ENCODE measurements around the gene TRABD2B.

TRABD2B gene

DNA sequence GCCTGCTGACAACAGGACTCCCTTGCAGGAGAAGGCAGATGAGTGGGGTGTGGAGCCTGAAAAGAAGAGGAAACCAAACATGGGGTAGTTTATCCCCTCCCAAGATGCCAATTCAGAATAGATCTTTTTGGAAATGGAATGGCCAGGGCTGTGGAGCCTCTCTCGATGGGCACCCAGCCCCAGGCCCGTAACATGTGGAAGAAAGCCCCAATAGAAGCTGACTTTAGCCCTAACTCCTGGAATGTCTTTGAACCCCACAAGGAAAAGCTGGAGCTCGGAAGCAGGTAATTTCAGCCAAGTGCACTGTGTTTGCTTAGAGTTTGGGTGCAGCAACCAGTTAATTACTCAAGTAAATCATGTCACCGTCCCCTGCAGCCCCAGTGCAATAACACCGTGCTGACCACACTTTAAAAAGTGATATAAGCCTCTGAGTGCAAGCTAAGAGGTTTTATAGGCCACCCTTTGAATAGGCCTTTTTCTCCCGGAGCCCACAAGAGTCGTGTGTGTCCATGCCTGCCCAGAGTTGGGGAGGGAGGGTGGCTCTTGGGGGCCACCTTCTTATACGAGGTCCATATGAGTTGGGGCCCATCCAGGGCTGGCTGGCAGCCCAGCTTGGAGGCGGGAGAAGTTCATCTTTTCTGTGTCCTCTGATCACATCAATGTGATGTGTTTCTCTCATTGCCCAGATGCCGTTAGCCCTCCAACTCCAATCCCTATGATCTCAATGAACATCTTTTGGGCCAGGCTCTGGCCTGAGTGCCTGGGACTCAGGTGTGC lies 153.2 kb downstream of the TRABD2B start:
- H3K36me3 Mint-ChIP-seq: no peaks in the 10 kb centered on the region
- no peak overlapping the region for H3K4me3 Mint-ChIP-seq
- no peaks in the 10 kb centered on the region for H3K9me3 Mint-ChIP-seq
- H3K4me1 Mint-ChIP-seq: no peaks in the 10 kb centered on the region
- H3K27ac Mint-ChIP-seq: no peak overlapping the region
- H3K27me3 Mint-ChIP-seq: peaks cover 2% of the 10 kb centered on the region

DNA sequence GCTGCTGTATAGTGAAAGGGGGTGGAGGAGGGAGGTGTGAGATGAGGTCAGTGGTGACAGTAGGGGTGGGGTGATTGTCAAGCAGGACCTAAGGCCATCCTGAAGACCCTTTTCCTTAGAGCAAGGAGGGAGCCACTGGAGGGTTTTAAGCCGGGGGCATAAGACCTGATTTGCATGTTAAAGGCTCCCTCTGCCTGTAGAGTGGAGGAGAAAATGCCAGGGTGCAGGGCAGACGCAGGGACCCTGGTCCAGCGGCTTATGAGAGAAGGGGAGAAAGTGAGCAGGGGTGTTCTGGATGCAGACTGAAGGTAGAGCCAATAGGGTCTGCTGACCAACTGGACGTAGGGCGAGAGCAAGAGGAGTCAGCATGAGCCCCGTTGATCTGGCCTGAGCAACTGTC lies 154.1 kb downstream of the TRABD2B start:
- H3K9me3 Mint-ChIP-seq: no peaks in the 10 kb centered on the region
- no peaks in the 10 kb centered on the region for H3K36me3 Mint-ChIP-seq
- no peak overlapping the region for H3K27ac Mint-ChIP-seq
- no peaks in the 10 kb centered on the region for H3K4me1 Mint-ChIP-seq
- H3K27me3 Mint-ChIP-seq: peaks cover 2% of the 10 kb centered on the region
- no peak overlapping the region for H3K4me3 Mint-ChIP-seq

DNA sequence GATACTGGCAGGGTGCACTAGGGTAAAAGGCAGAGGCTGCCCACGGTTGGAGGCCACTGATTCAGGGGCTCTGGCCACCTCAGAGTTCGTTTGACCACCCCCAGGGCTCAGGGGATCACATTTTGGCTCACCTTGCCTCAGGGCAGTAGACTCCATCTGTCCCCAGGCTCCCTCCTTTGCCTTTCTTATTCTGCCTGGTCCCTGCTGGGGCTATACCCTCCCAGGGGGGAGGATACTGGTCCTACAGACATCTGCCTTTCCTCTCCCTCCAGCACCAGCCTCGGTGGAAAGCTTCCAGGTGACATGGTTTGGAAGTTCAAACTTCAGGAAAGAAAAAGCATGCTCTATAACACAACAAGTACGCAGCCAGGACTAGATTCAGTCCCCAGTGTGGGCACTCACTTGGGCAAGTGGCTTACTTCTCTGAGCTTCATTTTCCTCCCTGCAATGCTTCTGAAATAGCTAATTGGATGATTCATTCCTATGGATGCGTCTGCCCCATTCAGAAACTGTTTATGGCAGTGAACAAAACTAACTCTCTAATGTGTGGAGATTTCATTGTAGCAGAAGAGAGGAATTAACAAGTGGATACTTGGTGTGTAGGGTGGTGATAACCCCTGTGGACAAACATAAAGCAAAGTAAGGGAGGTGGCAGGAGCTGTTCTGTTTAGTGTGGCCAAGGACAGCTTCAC lies 154.8 kb downstream of the TRABD2B start:
- no peak overlapping the region for H3K27ac Mint-ChIP-seq
- H3K9me3 Mint-ChIP-seq: no peaks in the 10 kb centered on the region
- no peak overlapping the region for H3K4me3 Mint-ChIP-seq
- no peaks in the 10 kb centered on the region for H3K36me3 Mint-ChIP-seq
- peaks cover 3% of the 10 kb centered on the region for H3K27me3 Mint-ChIP-seq
- no peaks in the 10 kb centered on the region for H3K4me1 Mint-ChIP-seq

DNA sequence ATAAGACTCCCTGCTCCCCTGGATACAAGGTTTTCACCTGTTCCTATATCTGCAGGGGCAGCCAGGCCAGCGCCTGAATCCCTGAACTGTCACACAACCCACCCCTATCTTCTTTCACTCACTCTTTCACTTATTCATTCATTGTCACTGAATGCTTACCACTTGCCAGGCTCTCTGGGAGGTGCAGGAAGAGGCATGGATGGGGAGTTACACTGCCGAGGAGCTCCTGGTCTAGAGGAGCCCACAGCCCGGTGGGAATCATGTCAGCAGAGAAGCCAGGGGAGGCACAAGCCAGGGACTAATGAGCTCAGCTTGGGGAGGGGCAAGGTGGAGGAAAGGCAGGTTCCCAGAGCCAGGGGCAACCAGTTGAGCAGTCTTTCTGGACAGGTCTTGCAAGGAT lies 155.8 kb downstream of the TRABD2B start:
- Mint-ChIP-seq H3K36me3 (no peaks in the 10 kb centered on the region), H3K4me3 (no peak overlapping the region), H3K27me3 (peaks cover 4% of the 10 kb centered on the region), H3K27ac (no peak overlapping the region), H3K4me1 (no peaks in the 10 kb centered on the region), H3K9me3 (no peaks in the 10 kb centered on the region)

DNA sequence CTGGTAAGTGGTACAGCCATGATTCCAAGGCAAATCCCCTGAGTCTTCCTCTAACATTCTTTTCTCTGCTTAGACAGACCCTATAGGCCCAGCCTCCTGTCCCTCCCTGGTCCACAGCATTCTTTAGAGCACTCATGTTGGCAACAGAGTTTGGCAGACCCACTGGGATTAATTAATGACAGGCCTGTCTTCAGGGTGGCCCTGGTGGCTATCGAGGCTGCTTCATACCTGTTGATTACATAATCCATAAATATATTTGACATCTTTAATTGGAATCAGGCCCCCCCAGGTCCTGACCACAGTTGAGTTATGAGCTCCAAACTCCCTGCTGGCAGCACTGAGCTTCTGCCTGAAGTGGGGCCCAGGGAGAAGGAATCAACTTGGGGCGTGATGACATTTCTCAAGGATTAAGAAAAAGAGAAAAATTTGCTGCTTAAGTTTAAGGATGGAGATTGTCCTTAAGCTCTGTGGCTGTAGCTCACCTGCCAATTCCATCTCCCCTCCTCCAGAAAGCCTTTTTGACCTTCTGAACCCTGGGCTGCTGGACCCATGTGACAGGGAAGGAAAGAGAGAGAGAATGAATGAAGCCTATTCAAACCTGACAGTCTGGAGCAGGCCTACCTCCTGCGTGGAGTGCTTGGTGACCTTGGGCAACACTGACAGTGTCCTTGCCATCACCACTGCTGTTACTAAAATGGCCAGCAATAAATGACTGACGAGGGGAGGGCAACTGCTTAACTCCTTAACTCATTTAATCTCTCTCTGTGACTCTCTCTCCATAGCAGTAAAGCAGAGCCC lies 156.6 kb downstream of the TRABD2B start:
- peaks cover 4% of the 10 kb centered on the region for H3K27me3 Mint-ChIP-seq
- H3K36me3 Mint-ChIP-seq: no peaks in the 10 kb centered on the region
- no peak overlapping the region for H3K27ac Mint-ChIP-seq
- H3K9me3 Mint-ChIP-seq: no peaks in the 10 kb centered on the region
- no peaks in the 10 kb centered on the region for H3K4me1 Mint-ChIP-seq
- no peak overlapping the region for H3K4me3 Mint-ChIP-seq

DNA sequence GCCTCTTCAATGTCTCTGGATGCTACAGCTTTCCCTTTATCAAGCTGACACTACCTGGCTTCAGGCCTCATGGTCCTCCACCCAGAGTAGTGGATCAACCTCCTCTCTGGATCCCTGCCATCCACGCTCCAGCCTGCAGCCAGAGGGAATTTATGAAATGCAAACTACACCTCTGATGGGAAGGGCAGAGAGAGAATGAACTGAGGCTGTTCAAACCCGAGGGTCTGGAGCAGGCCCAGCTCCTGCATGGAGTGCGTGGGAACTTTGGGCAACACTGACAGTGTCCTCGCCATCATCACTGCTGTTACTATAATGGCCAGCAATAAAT lies 157.8 kb downstream of the TRABD2B start:
- no peaks in the 10 kb centered on the region for H3K9me3 Mint-ChIP-seq
- no peak overlapping the region for H3K27ac Mint-ChIP-seq
- no peak overlapping the region for H3K4me3 Mint-ChIP-seq
- H3K36me3 Mint-ChIP-seq: no peaks in the 10 kb centered on the region
- peaks cover 4% of the 10 kb centered on the region for H3K27me3 Mint-ChIP-seq
- no peaks in the 10 kb centered on the region for H3K4me1 Mint-ChIP-seq

DNA sequence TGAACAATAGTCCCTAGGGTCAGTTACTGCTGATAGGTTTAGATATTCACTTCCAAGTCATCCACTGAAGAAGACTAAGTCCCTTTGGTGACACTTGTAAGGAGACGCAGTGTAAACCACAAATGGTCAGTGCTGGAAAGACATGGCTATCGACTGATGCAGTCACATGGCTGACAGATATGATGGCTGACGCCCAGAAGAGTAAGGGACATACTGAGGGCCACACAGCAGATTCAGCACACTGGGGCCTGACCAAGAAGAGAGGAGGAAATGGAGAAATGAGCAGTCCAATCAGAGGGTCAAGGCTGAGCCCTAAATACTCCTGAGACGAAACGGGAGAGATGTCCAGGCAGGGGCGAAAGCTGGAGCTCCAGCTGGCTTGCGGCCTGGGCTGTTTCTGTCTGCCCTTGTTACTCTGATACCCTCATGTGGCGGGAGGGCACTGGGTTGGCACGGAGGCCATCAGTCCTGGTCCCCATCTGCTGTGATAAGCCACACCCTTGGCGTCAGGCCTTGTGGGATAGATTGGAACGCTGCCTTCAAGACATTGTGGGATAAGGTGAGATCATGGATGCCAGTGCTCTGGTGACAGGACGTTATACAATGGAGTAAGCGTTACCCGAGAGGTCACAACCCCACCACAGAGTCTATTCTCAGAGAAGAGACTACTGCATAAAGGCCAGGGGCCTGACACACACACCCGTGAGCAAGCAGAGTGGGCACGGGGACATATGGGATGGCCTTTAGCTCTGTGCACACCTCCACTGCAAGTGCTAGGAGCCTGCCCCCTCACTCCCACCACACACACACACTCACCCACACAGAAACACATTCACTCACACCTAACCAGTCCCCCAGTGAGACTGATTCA lies 158.4 kb downstream of the TRABD2B start:
- Mint-ChIP-seq H3K36me3 (no peaks in the 10 kb centered on the region), H3K27ac (no peak overlapping the region), H3K9me3 (no peaks in the 10 kb centered on the region), H3K4me3 (no peak overlapping the region), H3K4me1 (no peaks in the 10 kb centered on the region), H3K27me3 (peaks cover 4% of the 10 kb centered on the region)

DNA sequence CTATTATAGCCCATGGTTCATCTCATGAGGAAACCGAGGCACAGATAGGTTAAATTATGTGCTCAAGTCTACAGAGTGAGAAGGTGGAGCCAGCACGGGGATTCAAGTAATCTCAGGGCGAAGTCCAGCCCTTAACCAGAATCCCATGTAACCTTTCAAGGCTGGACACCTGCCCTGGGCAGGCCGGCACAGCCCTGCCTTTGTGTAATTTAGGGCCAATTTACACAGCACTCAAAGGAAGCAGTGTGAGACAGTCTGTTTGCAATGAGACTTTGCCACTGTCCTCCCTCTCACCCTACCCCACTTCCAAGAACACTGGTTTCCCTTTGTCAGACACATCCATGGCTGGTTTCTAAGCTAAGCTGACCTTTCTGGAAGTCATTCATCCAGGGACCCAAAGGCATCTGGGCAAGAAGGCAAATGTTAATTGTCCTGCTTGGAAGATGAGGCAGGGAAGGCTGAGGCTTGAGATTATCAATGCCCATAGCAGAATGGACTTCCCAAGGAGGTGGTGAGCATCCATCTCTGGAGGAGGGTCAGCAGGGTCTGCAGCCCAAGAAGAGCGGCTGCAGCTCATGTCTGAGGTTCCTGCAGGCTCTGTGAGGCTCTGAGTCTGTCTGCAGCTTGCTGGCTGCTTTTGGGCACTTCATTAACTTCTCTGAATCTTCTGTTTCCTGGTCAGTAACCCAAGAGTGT lies 159.2 kb downstream of the TRABD2B start:
- Mint-ChIP-seq H3K27me3 (peaks cover 4% of the 10 kb centered on the region), H3K27ac (no peak overlapping the region), H3K4me1 (no peaks in the 10 kb centered on the region), H3K9me3 (no peaks in the 10 kb centered on the region), H3K4me3 (no peak overlapping the region), H3K36me3 (no peaks in the 10 kb centered on the region)

DNA sequence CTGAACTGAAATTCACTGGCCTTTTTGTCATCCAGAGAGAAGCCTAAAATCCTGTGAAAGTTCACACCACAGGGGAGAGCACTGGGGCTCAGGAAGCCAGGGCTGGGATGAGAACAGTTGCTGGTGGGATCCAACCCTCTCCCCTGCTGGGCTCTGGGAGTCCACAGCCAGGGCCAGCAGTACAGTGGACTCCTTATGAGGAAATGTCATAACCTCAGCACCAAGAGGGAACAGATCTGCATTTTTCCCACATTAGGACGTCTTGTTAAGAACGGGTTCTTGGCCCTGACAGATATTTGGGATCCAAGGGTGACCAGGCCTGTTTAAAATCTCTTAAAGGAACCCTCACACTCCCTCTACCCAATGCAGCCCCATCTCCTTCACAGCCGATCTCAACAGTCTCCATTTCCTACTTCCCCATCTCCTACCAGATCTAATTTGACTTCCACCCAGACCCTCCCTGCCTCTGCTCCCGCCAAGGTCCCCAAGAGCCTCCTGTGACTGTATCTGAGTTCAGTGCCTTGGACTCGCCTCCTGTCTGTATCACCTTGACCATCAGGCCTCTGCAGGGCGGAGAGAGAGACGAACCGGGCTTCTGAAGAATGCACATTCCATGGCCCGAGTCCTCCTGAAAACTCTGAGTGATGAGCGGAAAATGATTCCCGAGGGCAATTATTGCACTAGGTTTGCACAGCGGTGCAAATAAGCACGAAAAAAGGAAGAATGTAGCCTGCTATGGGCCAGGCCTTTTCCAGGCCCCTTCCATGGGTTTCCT lies 159.9 kb downstream of the TRABD2B start:
- Mint-ChIP-seq H3K9me3 (no peaks in the 10 kb centered on the region), H3K4me3 (no peak overlapping the region), H3K27me3 (peaks cover 2% of the 10 kb centered on the region), H3K27ac (no peak overlapping the region), H3K4me1 (no peaks in the 10 kb centered on the region), H3K36me3 (no peaks in the 10 kb centered on the region)

DNA sequence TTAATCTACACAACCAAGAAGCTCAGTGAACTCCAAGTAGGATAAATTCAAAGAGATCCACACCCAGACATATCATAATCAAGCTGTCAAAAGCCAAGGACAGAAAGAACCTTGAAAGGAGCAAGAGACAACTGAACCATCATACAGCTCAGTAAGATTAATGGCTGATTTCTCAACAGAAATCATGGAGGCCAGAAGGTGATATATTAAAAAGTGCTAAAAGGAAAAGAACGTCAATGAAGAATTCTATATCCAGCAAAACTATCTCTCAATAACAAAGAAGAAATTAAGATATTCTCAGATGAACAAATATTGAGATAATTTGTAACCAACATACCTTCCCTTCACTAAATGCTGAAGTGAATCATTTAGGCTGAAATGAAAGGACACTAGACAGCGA lies 161.8 kb downstream of the TRABD2B start:
- Mint-ChIP-seq H3K27me3 (peaks cover 4% of the 10 kb centered on the region), H3K4me1 (no peaks in the 10 kb centered on the region), H3K4me3 (no peak overlapping the region), H3K9me3 (no peaks in the 10 kb centered on the region), H3K27ac (no peak overlapping the region), H3K36me3 (no peaks in the 10 kb centered on the region)

DNA sequence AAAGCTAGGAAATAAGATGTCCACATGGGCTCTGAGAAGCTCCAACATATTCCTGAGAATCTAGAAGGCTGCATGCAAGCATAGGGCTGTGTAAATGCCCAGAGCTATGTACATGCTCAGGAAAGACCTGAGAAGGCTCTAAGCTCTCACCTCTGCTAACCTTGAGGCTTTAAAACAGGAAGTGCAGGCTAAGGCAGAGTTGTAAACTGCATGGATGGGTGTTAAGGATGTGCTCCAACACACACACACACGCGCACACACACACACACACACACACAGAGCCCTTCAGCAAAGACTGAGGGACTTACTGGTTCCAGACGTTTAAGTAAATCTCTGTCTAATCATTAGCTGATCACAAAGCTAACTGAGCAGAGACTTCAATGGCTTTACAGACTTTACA lies 162.9 kb downstream of the TRABD2B start:
- Mint-ChIP-seq H3K9me3 (no peaks in the 10 kb centered on the region), H3K27ac (no peak overlapping the region), H3K4me3 (no peak overlapping the region), H3K36me3 (no peaks in the 10 kb centered on the region), H3K27me3 (peaks cover 4% of the 10 kb centered on the region), H3K4me1 (no peaks in the 10 kb centered on the region)

DNA sequence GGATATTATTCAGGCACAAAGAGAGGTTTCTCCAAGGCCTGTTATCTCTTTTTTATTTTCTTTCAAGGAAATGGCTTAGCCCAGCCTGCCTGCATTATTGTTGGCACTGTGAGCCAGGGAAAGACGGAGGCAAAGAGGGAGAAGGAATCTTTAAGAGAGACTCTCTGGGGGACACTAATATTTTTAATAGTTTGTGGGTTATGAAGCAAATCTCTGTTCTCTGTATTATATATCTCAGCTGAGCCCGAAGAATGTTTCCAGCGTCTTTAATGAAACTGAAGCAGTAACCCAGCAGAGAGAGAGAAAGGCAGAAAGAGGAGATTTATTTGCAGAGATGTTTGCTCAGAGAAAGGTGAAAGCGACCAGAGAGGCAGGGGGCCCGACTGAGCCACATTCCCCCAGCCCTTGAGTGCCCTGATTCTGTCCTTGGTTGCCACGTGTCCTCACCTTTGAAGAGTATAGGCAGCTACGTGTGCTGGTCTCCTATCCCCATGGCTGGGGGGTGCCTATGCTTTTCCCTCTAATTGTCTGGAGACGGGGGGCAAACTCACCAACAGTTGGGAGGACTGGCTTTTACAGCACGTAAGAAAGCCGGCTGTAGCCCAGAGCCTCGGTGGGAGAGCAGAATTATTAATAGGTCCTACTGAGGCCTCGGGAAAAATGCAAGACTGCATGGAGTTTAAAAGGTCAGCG lies 166.4 kb downstream of the TRABD2B start:
- Mint-ChIP-seq H3K4me3 (no peak overlapping the region), H3K27me3 (peaks cover 2% of the 10 kb centered on the region), H3K36me3 (no peaks in the 10 kb centered on the region), H3K9me3 (no peaks in the 10 kb centered on the region), H3K4me1 (no peaks in the 10 kb centered on the region), H3K27ac (no peak overlapping the region)

DNA sequence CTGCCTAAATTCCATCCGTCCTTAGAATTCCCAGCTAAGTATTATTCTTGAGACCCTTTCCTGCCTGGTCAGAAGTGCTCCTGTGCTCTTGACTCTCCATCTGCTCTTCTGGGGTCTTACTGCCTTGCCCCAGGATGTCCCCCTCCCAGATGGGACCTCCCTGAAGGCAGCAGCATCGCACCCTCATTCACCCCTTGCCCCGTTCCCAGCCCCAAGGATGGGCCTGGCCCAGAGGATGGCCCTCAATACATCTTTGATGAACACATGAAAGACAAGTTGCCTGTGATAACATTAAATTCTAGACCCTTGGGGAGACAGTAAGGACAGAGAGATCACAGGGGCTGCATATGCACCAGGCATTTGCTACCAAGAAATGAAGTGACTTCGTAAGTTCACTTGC lies 167.2 kb downstream of the TRABD2B start:
- Mint-ChIP-seq H3K4me3 (no peak overlapping the region), H3K27me3 (peaks cover 2% of the 10 kb centered on the region), H3K4me1 (no peaks in the 10 kb centered on the region), H3K9me3 (no peaks in the 10 kb centered on the region), H3K27ac (no peak overlapping the region), H3K36me3 (no peaks in the 10 kb centered on the region)

DNA sequence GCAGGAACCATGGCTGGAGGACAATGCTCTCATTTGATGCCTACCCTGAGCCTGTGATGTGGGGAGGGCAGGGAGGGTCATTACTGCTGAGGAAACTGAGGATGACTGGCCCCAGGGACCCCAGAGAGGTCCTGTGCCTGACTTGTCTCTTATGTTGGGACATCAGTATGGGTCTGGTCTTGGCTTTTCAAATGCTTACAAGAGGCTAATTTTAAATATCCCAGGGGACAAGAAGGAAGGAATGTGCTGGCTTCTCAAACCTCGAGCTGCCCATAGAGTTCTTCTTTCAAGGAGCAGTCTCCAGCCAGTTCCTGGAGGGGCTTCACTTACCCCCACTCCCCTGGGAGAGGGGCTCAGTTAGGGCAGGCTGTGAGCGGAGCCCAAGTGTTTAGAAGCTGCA lies 168.2 kb downstream of the TRABD2B start:
- no peaks in the 10 kb centered on the region for H3K9me3 Mint-ChIP-seq
- no peaks in the 10 kb centered on the region for H3K36me3 Mint-ChIP-seq
- H3K27ac Mint-ChIP-seq: no peak overlapping the region
- no peak overlapping the region for H3K4me3 Mint-ChIP-seq
- no peaks in the 10 kb centered on the region for H3K4me1 Mint-ChIP-seq
- H3K27me3 Mint-ChIP-seq: peaks cover 2% of the 10 kb centered on the region
